Measurements from ENCODE around the gene H1-8. TPM values are rescaled to one million over a fixed set of nuclear protein-coding genes. Genes with fewer than 3 reads are reported as not detected.
A peak's percentile ranks its signal among the peaks of the same experiment; 100 is the strongest.

Gene H1-8
- total RNA-seq, 1 experiment from 2014 or later: not detected

- no peak for DNase-seq (ENCODE audit: low read depth)
These were observed 50.8 kb downstream of the H1-8 start for GRCh38 chr3:129593595-129594339.

DNA sequence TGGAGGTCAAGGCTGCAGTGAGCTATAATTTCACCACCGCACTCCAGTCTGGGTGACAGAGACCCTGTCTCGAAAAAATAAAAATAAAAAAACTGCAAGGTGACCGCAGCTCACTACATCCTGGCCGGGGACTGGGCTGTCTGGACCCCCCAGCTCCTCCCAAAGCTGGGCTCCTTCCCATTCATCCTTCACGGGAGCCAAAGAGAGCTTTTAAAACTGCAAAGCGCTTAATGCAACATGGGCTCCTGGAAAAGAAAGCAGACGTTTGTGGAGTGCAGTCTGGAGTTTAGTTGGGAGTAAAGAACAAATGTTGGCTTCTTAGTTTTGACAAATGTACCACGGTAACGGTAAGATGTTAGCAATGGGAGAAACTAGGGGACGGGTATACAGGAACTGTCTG lies 51.4 kb downstream of the H1-8 start:
- DNase-seq (ENCODE audit: low read depth): no peak

- no peak for DNase-seq (ENCODE audit: low read depth)
These were observed 52.0 kb downstream of the H1-8 start for GRCh38 chr3:129594907-129595390.

DNA sequence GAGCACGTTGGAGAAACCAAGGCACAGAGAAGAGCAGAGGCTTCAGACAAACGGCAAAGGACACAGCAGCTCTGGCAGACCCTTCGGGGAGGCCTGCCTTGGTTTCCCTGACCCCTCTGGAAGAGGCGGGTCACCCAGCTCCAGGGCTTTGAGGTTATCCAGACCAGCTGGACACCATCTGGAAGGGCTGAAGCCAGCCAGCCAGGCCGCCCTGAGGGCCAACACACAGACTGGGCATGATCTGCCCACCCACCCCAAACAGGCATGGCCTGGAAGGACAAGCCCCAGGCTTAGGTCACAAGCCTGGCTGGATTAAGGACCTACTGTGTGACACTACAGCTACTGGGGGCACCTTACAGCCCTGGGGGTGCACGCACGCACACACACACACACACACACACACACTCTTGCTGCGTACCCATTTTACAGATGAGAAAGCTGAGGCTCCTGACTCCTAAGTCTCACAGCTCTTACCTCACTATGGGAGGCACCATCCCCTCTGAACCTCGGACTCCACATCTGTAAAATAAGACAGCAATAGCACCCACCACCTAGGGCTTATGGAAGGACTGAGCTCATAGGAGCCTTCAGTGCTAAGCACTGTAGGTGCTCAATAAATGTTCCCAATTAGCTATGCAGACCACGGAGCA lies 52.7 kb downstream of the H1-8 start:
- peak; percentile 70 for DNase-seq (ENCODE audit: low read depth)

GRCh38 chr3:129596194-129597086 lies 53.5 kb downstream of the H1-8 start:
- DNase-seq (ENCODE audit: low read depth): peak; percentile 93

GRCh38 chr3:129597087-129597999 lies 54.4 kb downstream of the H1-8 start:
- DNase-seq (ENCODE audit: low read depth): no peak

- peak; percentile 65 for DNase-seq (ENCODE audit: low read depth)
These were observed 55.0 kb downstream of the H1-8 start for GRCh38 chr3:129598000-129598381.

GRCh38 chr3:129598484-129598883 lies 55.5 kb downstream of the H1-8 start:
- no peak for DNase-seq (ENCODE audit: low read depth)

- DNase-seq (ENCODE audit: low read depth): no peak
These were observed 56.1 kb downstream of the H1-8 start for GRCh38 chr3:129599073-129599472.

DNA sequence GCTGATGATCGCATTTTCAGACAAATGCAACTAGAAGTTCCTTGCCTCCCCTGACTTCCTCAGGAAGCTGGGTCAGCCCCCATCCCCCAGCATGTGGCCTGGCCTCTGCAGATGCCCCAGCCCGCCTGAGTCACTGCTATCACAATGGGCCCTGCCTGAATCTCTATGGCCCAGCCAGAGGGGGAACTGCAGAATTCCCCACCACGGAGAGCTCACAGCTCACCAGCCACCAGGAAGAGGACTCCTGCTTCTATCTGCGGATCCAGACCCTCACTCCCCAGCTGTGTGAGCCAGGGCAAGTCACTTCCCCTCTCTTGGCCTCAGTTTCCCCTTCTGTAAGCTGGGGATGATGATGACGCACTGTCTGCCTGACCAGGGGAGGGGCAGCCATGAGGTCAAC lies 56.6 kb downstream of the H1-8 start:
- DNase-seq (ENCODE audit: low read depth): peak; percentile 69

DNA sequence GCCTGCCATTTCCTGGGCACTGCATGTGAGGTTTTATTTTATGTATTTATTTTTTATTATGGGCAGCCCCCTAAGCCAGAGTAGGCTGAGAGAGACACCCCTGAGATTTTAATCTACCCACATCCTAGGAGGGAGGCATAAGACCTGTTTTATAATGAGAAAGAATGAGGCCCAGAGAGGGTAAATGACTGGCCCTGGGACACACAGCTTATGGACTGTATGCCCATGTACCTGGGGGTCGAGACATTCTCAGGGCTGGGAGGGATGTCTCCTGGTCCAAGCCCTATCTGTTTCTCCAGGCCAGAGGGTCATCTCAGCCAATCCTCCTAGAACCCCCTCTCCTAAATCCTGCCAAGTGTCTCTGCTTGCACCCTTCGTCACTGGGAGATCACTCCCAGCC lies 57.4 kb downstream of the H1-8 start:
- DNase-seq (ENCODE audit: low read depth): no peak

Other genes with a start within 250 kb of the H1-8 start
- 0.20 TPM in 1 of 2 replicates, not detected in the other for gene EFCAB12, start 114.5 kb upstream of the H1-8 start, total RNA-seq (2014; rRNA removed; shearing (Covaris generic))
- 26.4 and 37.5 TPM in 2 replicates for gene MBD4, start 103.2 kb upstream of the H1-8 start, total RNA-seq (2014; rRNA removed; shearing (Covaris generic))
- 17.9 and 20.5 TPM in 2 replicates for gene IFT122, start 103.0 kb upstream of the H1-8 start, total RNA-seq (2014; rRNA removed; shearing (Covaris generic))
- gene RHO, start 14.5 kb upstream of the H1-8 start, total RNA-seq (2014; rRNA removed; shearing (Covaris generic)): not detected in 2 replicates
- gene PLXND1, start 63.5 kb downstream of the H1-8 start, total RNA-seq (2014; rRNA removed; shearing (Covaris generic)): 68.0 and 68.9 TPM in 2 replicates

Data from RPMI7951 (cell line).